ENCODE results near the gene LIPC. TPM values are rescaled to one million over a fixed set of nuclear protein-coding genes. Genes with fewer than 3 reads are reported as not detected.

LIPC gene
- total RNA-seq, 1 donor from 2014 or later = 24.4 TPM

DNA sequence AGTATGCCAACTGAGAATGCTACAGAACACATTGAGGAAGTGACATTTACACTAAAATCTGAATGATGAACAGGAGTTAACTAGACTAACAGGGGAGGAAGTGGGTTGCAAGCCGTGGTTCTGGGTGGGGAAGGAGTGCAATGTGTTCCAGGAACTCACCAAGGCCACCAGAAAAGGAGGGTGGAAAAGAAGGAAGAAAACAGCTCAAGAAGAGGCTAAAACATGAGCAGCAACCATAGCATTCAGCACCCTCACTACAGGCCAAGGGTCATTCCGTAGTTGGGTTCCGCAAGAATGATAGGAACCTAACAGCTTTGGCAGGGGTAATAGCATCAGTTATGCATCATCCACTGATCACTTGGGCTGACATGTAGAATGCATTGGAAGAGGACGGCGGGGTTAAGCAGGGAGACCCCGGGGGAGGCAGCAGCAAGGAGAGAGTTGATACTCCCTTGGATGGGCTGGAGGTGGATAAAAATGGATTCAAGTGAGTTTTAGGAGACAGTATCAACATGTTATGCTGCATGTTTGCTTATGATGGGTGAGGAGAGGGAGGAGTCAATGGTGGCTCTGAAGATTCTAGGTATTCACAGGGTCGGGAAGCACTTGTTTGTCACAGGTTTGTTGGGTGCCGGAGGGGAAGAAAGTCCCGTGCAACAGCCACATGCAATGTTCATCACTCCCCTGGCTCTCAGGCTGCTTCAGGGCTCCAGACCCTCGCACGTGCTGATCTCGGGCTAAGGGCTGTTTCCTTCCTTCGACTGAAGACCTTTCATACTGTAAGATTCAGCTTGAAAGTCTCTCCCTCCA lies 53.2 kb downstream of the LIPC start:
- intact Hi-C loops (cut with DNase I) = no loop called here
- ATAC-seq (no peak), DNase-seq (ENCODE audit: low spot score) (no peak)

DNA sequence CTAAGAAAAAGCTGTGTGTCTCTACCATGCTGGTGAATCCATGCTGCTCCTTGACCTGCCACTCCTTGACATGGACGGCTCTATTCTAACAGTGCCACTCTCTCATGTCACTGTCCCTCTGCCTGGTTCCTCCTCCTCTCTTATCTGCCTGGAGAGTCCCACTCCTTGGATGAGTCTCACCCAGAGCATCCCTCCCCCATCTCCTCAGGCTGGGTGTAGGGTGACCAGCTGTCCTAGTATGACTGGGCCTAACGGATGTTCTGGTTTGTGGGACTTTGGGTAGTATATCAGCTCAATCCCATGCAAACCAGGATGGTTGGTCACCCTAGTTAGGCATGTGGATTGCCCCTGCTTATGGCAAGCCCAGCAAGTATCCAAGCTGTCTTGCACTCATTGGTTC lies 54.3 kb downstream of the LIPC start:
- no peak for DNase-seq (ENCODE audit: low spot score)
- intact Hi-C loops (cut with DNase I) = no loop called here
- no peak for ATAC-seq

- intact Hi-C loops (cut with DNase I) = no loop called here
These were observed 54.8 kb downstream of the LIPC start for GRCh38 chr15:58486564-58486963.

DNA sequence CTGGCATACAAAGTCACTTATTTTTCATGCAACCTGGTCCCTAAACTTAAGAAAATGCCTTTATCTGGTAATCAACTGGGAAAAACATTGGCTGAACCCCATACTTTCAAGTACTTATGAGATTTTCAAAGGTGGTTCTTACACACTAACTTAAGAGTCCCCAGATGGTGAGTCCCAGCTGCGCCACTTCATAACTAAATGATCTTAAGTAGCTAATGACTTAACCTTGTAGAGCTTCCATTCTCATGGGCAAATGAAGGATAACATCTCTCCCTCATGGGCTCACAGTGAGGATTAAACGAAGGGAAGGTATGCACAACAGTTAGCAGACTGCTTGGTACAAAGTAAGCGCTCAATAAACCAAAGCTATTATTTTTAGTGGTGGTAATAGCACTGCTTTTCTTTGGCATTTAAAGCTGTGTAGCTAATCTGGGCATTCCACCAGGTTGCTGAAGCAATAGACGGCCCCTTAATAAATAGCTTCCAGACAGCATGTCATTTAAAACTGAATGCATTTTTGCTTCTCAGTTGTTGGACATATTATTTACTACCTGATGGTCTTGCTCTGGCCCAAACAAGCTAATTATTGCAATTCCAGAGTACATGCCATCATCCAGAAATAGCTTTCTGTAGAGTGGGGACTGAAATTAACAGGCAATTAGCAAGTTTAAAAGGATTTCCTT lies 55.4 kb downstream of the LIPC start:
- ATAC-seq (no peak), DNase-seq (ENCODE audit: low spot score) (no peak)
- intact Hi-C loops (cut with DNase I) = no loop called here

More at GRCh38 chr15:58486564-58486963, 54.8 kb downstream of the LIPC start:
- ATAC-seq (no peak), DNase-seq (ENCODE audit: low spot score) (no peak)

- no peak for DNase-seq (ENCODE audit: low spot score)
- intact Hi-C loops (cut with DNase I) = no loop called here
- no peak for ATAC-seq
These were observed 55.9 kb downstream of the LIPC start for GRCh38 chr15:58487724-58488120.

- DNase-seq (ENCODE audit: low spot score) (no peak), ATAC-seq (no peak)
- intact Hi-C loops (cut with DNase I) = no loop called here
These were observed 57.7 kb downstream of the LIPC start for GRCh38 chr15:58489289-58490085.

- ATAC-seq = no peak
- intact Hi-C loops (cut with DNase I) = no loop called here
- DNase-seq (ENCODE audit: low spot score) = no peak
These were observed 58.5 kb downstream of the LIPC start for GRCh38 chr15:58490086-58490887.

- intact Hi-C loops (cut with DNase I) = no loop called here
- DNase-seq (ENCODE audit: low spot score) = no peak
- no peak for ATAC-seq
These were observed 59.2 kb downstream of the LIPC start for GRCh38 chr15:58490888-58491473.

- intact Hi-C loops (cut with DNase I) = no loop called here
- DNase-seq (ENCODE audit: low spot score) (no peak), ATAC-seq (no peak)
These were observed 59.9 kb downstream of the LIPC start for GRCh38 chr15:58491499-58492202.

GRCh38 chr15:58492661-58493397 lies 61.0 kb downstream of the LIPC start:
- DNase-seq (ENCODE audit: low spot score) (no peak), ATAC-seq (no peak)
- intact Hi-C loops (cut with DNase I) = no loop called here

GRCh38 chr15:58494567-58494966 lies 62.8 kb downstream of the LIPC start:
- no peak for DNase-seq (ENCODE audit: low spot score)
- intact Hi-C loops (cut with DNase I) = no loop called here

GRCh38 chr15:58495891-58496408 lies 64.2 kb downstream of the LIPC start:
- intact Hi-C loops (cut with DNase I) = no loop called here
- DNase-seq (ENCODE audit: low spot score) (no peak), ATAC-seq (no peak)

More at GRCh38 chr15:58494567-58494966, 62.8 kb downstream of the LIPC start:
- ATAC-seq = no peak

DNA sequence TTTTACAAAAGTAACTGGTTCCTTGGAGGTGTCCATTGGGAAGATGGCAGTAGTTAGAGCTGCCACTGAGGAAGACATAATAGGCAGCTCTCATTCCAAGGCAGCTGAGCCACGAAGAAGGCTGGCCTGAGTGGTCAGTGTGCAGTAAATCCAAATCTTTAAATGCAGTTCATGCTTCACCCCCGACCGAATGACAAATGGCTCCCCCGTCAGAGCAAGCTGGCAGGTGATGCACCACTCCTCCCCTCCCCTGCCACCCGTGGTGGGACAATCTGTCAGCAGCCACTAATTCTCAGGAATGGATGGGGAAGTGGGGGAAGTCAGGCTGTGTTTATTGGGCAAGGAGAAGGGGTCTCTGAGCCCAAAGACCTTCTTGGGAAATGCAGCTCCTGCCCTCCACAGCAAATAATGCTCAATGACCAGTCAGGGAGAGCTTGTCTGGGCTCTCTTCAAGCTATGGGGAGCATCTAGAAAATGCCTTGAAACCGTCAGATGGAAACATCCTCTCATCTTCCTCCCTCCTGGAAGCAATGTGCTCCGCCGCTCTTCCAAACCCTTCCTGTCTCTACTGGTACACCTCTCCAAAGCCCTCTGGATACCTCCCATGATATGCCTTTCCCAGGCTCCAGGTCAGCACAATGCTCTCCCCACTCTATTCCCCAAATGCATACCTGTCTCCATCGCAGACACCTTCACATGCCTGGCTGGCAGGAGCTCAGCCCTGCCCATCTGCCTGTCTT lies 65.4 kb downstream of the LIPC start:
- DNase-seq (ENCODE audit: low spot score) (no peak), ATAC-seq (no peak)
- intact Hi-C loops (cut with DNase I) = no loop called here

DNA sequence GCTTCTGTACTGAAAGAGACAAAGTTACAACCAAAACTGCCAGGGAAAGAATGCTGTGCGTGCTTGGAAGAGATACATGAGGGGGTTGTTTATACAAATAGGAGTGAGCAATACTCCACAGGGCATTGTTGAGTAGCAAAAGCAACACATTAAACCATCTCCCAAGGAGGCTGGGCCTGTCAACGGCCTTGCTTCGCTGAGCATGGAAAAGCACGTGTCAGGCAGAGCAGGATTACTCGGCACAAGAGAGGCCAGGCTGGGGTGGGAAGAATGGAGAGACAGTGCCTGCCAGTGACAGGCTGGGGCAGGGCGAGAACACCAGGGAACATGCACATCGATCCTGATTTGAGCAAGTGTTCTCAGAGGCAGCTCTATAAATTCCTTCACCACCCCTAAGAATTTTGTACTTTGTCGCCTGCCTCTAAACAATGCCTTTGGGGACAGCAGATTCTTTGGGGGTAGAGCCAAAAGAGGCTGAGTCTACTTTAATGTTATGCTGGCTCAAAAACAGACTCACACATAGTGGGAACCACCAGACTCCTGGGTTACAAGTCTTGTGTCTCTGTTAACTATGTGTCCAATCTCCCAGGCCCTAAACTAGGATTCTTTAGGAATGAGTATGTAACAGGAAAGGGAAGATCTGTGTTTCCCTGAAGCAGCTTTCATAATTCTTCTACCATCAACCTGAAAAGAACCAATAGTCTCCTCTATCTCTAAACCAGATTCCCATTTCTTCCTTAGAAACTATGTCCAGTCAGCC lies 67.2 kb downstream of the LIPC start:
- DNase-seq (ENCODE audit: low spot score) (no peak), ATAC-seq (peak; percentile 85)
- intact Hi-C loops (cut with DNase I) = no loop called here

- intact Hi-C loops (cut with DNase I) = no loop called here
- no peak for DNase-seq (ENCODE audit: low spot score)
- ATAC-seq = no peak
These were observed 69.2 kb downstream of the LIPC start for GRCh38 chr15:58501006-58501405.

All from sciatic nerve (tissue), 2 donors.